ENCODE data around the gene NXPE1. TPM values are rescaled to one million over a fixed set of nuclear protein-coding genes. Genes with fewer than 3 reads are reported as not detected.
"Not testable (repeated sequence)": the region's sequence is repeated elsewhere in the genome, so short reads cannot be mapped to it uniquely, and the experiment has no call there.

The NXPE1 gene
- total RNA-seq (1 to 10 TPM in 1 of 9 donors, not detected in 8; 1.0 TPM), polyA plus RNA-seq (under 1 TPM in 1 of 2 donors, not detected in 1; 0.08 TPM)
- long read RNA-seq, donor 1: 0 reads
- long read RNA-seq, donor 2: 0 reads
- long read RNA-seq, donor 3: 0 reads

GRCh38 chr11:114559425-114560310 is at the start of gene NXPE1:
Gene NXPE1 (minus strand): TSS chr11:114559881. CDS start chr11:114551201, 8,680 bp downstream.
- ATAC-seq: no peak
- WGBS, 4 donors: 58 to 71% (median 64%) methylated on average over 4 of the region's 4 CpGs
- no peak for DNase-seq
- no peaks in the 10 kb centered on the region for H3K36me3 ChIP-seq
- no peaks in the 10 kb centered on the region for H3K27me3 ChIP-seq
- no peak within 1 kb of the TSS for H3K4me3 ChIP-seq
- no peak within 1 kb of the TSS for H3K27ac ChIP-seq
- H3K9me3 ChIP-seq: peaks cover 0 to 4% (median 0%) of the 10 kb centered on the region in 12 donors
- no peaks in the 10 kb centered on the region for H3K4me1 ChIP-seq
- intact Hi-C loops (cut with DNase I): no loop called here
- TF ChIP-seq POLR2A (IDR thresholded peaks at IDR 0.05) (no peak), CTCF (IDR thresholded peaks at IDR 0.05) (no peak)

- TF ChIP-seq POLR2A (IDR thresholded peaks at IDR 0.05): no peak
- TF ChIP-seq CTCF (IDR thresholded peaks at IDR 0.05): no peak
- no peaks in the 10 kb centered on the region for H3K36me3 ChIP-seq
- peaks cover 0 to 40% (median 0%) of the 10 kb centered on the region in 12 donors for H3K9me3 ChIP-seq
- no peak overlapping the region for H3K27ac ChIP-seq
- ATAC-seq: no peak
- H3K4me1 ChIP-seq: no peaks in the 10 kb centered on the region
- WGBS, 4 donors: 83 to 92% (median 88%) methylated on average over 9 of the region's 9 CpGs
- no peaks in the 10 kb centered on the region for H3K27me3 ChIP-seq
- H3K4me3 ChIP-seq: no peak overlapping the region
- intact Hi-C loops (cut with DNase I): loop anchor here in 2 of 10 donors (10.0 kb wide), 1 partner anchor 265 kb away; no protein-coding TSS in a partner anchor
- DNase-seq: no peak
Measured at GRCh38 chr11:114609429-114609828, 49.7 kb upstream of the NXPE1 start.

GRCh38 chr11:114608605-114609004 is 48.9 kb upstream of the NXPE1 start:
- not testable (repeated sequence) for H3K27ac ChIP-seq, DNase-seq, H3K4me1 ChIP-seq, H3K4me3 ChIP-seq, ATAC-seq, H3K27me3 ChIP-seq, H3K36me3 ChIP-seq
- intact Hi-C loops (cut with DNase I): loop anchor here in 2 of 10 donors (10.0 kb wide), 1 partner anchor 264 kb away; no protein-coding TSS in a partner anchor
- 76 to 83% (median 81%) methylated on average over 8 to 9 of the region's 9 CpGs for WGBS, 4 donors
- H3K9me3 ChIP-seq: peaks cover 0 to 43% (median 0%) of the 10 kb centered on the region in 12 donors

GRCh38 chr11:114607753-114608459 is 48.2 kb upstream of the NXPE1 start:
- Histone ChIP-seq H3K27ac (no peak overlapping the region), H3K9me3 (peaks cover 0 to 43% (median 0%) of the 10 kb centered on the region in 12 donors), H3K36me3 (no peaks in the 10 kb centered on the region), H3K4me3 (no peak overlapping the region), H3K4me1 (no peaks in the 10 kb centered on the region), H3K27me3 (no peaks in the 10 kb centered on the region)
- intact Hi-C loops (cut with DNase I): loop anchor here in 2 of 10 donors (10.0 kb wide), 1 partner anchor 263 kb away; no protein-coding TSS in a partner anchor
- TF ChIP-seq CTCF (IDR thresholded peaks at IDR 0.05) (no peak), POLR2A (IDR thresholded peaks at IDR 0.05) (no peak)
- ATAC-seq (no peak), DNase-seq (no peak)
- WGBS, 4 donors: 86 to 91% (median 86%) methylated on average over 11 of the region's 11 CpGs

GRCh38 chr11:114606802-114607075 is 47.1 kb upstream of the NXPE1 start:
- H3K9me3 ChIP-seq: peaks cover 0 to 43% (median 0%) of the 10 kb centered on the region in 12 donors
- H3K27me3 ChIP-seq, DNase-seq, H3K4me1 ChIP-seq, H3K27ac ChIP-seq, H3K36me3 ChIP-seq, H3K4me3 ChIP-seq, ATAC-seq: not testable (repeated sequence)
- 86 to 94% (median 90%) methylated on average over 5 of the region's 5 CpGs for WGBS, 4 donors
- intact Hi-C loops (cut with DNase I): loop anchor here in 2 of 10 donors (10.0 kb wide), 1 partner anchor 262 kb away; no protein-coding TSS in a partner anchor

Measured in heart left ventricle (tissue), 16 donors.